WTC11 (cell line): ENCODE data around the gene ZNF787. TPM values are rescaled to one million over a fixed set of nuclear protein-coding genes. Genes with fewer than 3 reads are reported as not detected.

Experiments used
- ATAC-seq: fragments of 200-7000 bp; cut with Tn5 transposase; 2 replicates; pipeline ENCODE4 v1.10.0; 2021; ENCODE audit warnings: mild to moderate bottlenecking, moderate library complexity
- CTCF ChIA-PET: fragments of 300-600 bp; sonication (Branson Sonifier 250); formaldehyde crosslinking; loops from one replicate; lab custom pipeline; 2021; ENCODE audit warnings: antibody characterized with exemption; lab: Charles Lee
- POLR2A ChIA-PET: fragments of 350-600 bp; sonication (Branson Sonifier 250); formaldehyde crosslinking; loops from one replicate; lab custom pipeline; 2021; ENCODE audit warnings: antibody characterized with exemption; lab: Charles Lee
- DNase-seq: peaks from one replicate; pipeline ENCODE4 v3.0.0; 2021; ENCODE audit warnings: low spot score
- H3K27ac Mint-ChIP-seq: 2 replicates; pipeline ENCODE4 v1.8.0; 2021; ENCODE audit warnings: mixed read lengths
- H3K27me3 Mint-ChIP-seq: 2 replicates; pipeline ENCODE4 v1.8.0; 2021; ENCODE audit warnings: low read depth, mild to moderate bottlenecking, moderate library complexity, mixed read lengths
- H3K36me3 Mint-ChIP-seq: 2 replicates; pipeline ENCODE4 v1.8.0; 2021; ENCODE audit warnings: mixed read lengths
- H3K4me1 Mint-ChIP-seq: 2 replicates; pipeline ENCODE4 v1.8.0; 2022; ENCODE audit warnings: mixed read lengths
- H3K4me3 Mint-ChIP-seq: 2 replicates; pipeline ENCODE4 v1.8.0; 2021; ENCODE audit warnings: mild to moderate bottlenecking, moderate library complexity, mixed read lengths
- H3K9me3 Mint-ChIP-seq: 2 replicates; pipeline ENCODE4 v1.8.0; 2021; ENCODE audit warnings: mixed read lengths
- CREM ChIP-seq: sonication (generic); formaldehyde crosslinking; IDR thresholded peaks from 2 replicates; pipeline ENCODE4 v1.8.1; 2022; ENCODE audit warnings: mild to moderate bottlenecking, missing genetic modification reagents, moderate library complexity
- ESRRA ChIP-seq: sonication (generic); formaldehyde crosslinking; IDR thresholded peaks from 2 replicates; pipeline ENCODE4 v1.8.1; 2022; ENCODE audit warnings: mild to moderate bottlenecking, missing genetic modification reagents, borderline replicate concordance
- GABPB1 ChIP-seq: sonication (generic); formaldehyde crosslinking; IDR thresholded peaks from 2 replicates; pipeline ENCODE4 v1.8.1; 2023; ENCODE audit warnings: mild to moderate bottlenecking, missing genetic modification reagents
- JUN ChIP-seq: sonication (generic); formaldehyde crosslinking; IDR thresholded peaks from 2 replicates; pipeline ENCODE4 v1.8.0; 2023; ENCODE audit warnings: mild to moderate bottlenecking, missing genetic modification reagents
- NFATC4 ChIP-seq: fragments of 250-450 bp; sonication (Bioruptor Pico); IDR thresholded peaks from 2 replicates; pipeline ENCODE4 v1.9.0; 2021; ENCODE audit warnings: mild to moderate bottlenecking
- NFYB ChIP-seq: sonication (generic); formaldehyde crosslinking; conservative IDR thresholded peaks from 2 replicates; pipeline ENCODE4 v1.8.0; 2022; ENCODE audit warnings: low read depth, missing genetic modification reagents
- NR3C1 ChIP-seq: sonication (generic); formaldehyde crosslinking; conservative IDR thresholded peaks from 2 replicates; pipeline ENCODE4 v1.8.1; 2023; ENCODE audit warnings: low read depth, mild to moderate bottlenecking, missing genetic modification reagents
- SP1 ChIP-seq: sonication (generic); formaldehyde crosslinking; conservative IDR thresholded peaks from 2 replicates; pipeline ENCODE4 v1.8.1; 2022; ENCODE audit warnings: missing genetic modification reagents
- TCF7 ChIP-seq: sonication (generic); formaldehyde crosslinking; IDR thresholded peaks from 2 replicates; pipeline ENCODE4 v1.8.0; 2022; ENCODE audit warnings: mild to moderate bottlenecking, low read depth, missing genetic modification reagents, moderate library complexity
- TEAD1 ChIP-seq: sonication (generic); formaldehyde crosslinking; IDR thresholded peaks from 2 replicates; pipeline ENCODE4 v1.8.0; 2022; ENCODE audit warnings: mild to moderate bottlenecking, missing genetic modification reagents
- ZBTB21 ChIP-seq: sonication (generic); formaldehyde crosslinking; IDR thresholded peaks from 2 replicates; pipeline ENCODE4 v1.8.1; 2023; ENCODE audit warnings: mild to moderate bottlenecking, missing genetic modification reagents, borderline replicate concordance
- ZNF317 ChIP-seq: sonication (generic); formaldehyde crosslinking; IDR thresholded peaks from 2 replicates; pipeline ENCODE4 v1.8.1; 2023; ENCODE audit warnings: low read depth, mild to moderate bottlenecking, moderate library complexity, missing genetic modification reagents, borderline replicate concordance
- ZNF416 ChIP-seq: fragments of 250-450 bp; sonication (Bioruptor Pico); IDR thresholded peaks from 2 replicates; pipeline ENCODE4 v1.9.0; 2021; ENCODE audit warnings: mild to moderate bottlenecking, inconsistent platforms
- ZNF423 ChIP-seq: fragments of 250-450 bp; sonication (Bioruptor Pico); IDR thresholded peaks from 2 replicates; pipeline ENCODE4 v2.1.2; 2022; ENCODE audit warnings: mild to moderate bottlenecking, moderate library complexity
- total RNA-seq: library from RNA; stranded (reverse); gene quantifications from 3 replicates; pipeline ENCODE4 v1.2.3, GENCODE V29; 2021
- TF ChIP-seq, protein P1 (sequence below): fragments of 200-600 bp; IDR thresholded peaks from 2 replicates; pipeline ENCODE4 v1.8.0; 2022; ENCODE audit warnings: antibody characterized with exemption
- TF ChIP-seq, protein P2 (sequence below): sonication (generic); formaldehyde crosslinking; IDR thresholded peaks from 2 replicates; pipeline ENCODE4 v1.8.1; 2023; ENCODE audit warnings: mild to moderate bottlenecking, missing genetic modification reagents, moderate library complexity
- TF ChIP-seq, protein P3 (sequence below): fragments of 250-450 bp; sonication (Bioruptor Pico); IDR thresholded peaks from 2 replicates; pipeline ENCODE4 v1.9.0; 2021; ENCODE audit warnings: moderate library complexity, mild to moderate bottlenecking, inconsistent platforms, borderline replicate concordance
- TF ChIP-seq, protein P4 (sequence below): sonication (generic); formaldehyde crosslinking; IDR thresholded peaks from 2 replicates; pipeline ENCODE4 v1.8.0; 2022; ENCODE audit warnings: mild to moderate bottlenecking, missing genetic modification reagents
- TF ChIP-seq, protein P5 (sequence below): sonication (generic); formaldehyde crosslinking; IDR thresholded peaks from 2 replicates; pipeline ENCODE4 v1.8.1; 2022; ENCODE audit warnings: mild to moderate bottlenecking, moderate library complexity, missing genetic modification reagents
- TF ChIP-seq, protein P6 (sequence below): sonication (generic); formaldehyde crosslinking; IDR thresholded peaks from 2 replicates; pipeline ENCODE4 v1.8.1; 2022; ENCODE audit warnings: mild to moderate bottlenecking, missing genetic modification reagents, moderate library complexity, borderline replicate concordance
- TF ChIP-seq, protein P7 (sequence below): sonication (generic); formaldehyde crosslinking; conservative IDR thresholded peaks from 2 replicates; pipeline ENCODE4 v1.8.1; 2022; ENCODE audit warnings: mild to moderate bottlenecking, missing genetic modification reagents
- TF ChIP-seq, protein P8 (sequence below): sonication (generic); formaldehyde crosslinking; IDR thresholded peaks from 2 replicates; pipeline ENCODE4 v1.8.1; 2023; ENCODE audit warnings: mild to moderate bottlenecking, missing genetic modification reagents, borderline replicate concordance

ZNF787 gene
- total RNA-seq, 1 experiment from 2014 or later: 62.9 TPM

DNA sequence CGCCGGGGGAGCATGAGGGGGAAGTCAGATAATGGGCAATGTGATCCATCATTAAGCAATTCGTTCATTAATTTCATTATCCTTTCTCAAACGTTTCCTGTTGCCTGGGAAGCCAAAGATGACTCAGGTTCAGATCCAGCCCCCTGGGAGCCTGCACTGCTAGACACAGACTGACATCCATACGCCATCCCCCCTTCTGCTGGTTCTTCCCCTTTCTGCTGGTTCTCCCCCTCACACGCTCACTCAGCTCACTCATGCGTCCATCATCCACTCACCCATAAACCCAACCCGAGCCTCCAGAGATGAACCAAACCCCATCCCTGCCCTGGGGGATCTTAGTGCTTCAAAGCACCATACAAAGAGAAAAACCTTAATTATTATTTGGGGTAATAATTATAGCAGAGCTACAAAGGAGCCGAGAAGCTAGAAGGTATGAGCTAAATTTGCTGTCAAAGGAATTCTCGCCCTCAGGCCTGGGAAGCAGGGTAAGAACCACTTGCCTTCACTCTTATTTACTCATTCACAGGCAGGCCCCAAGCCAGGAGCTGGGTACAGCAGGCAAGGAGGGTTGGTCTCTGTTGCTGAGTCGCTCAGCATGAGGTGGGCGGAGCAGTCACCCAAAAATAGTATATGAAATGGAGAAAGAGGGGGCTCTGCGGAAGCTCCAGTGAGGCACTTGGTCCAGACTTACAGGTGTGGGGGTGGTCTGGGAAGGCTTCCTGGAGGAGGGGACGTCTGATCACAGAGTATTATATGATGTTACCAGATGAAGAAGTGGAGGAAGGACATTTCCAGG is 13.0 kb upstream of the ZNF787 start:
- CTCF ChIA-PET: interaction anchor here (0.9 to 1.7 kb wide), 4 partner anchors 13 to 57 kb away, joined by 3 to 9 read pairs (median 3); partner anchors contain the start of gene ZNF787
- no peak for ATAC-seq
- no peak for TF ChIP-seq GABPB1 (CRISPR knock-in tag)
- TF ChIP-seq ZNF317 (CRISPR knock-in tag): no peak
- TF ChIP-seq, protein P1, sequence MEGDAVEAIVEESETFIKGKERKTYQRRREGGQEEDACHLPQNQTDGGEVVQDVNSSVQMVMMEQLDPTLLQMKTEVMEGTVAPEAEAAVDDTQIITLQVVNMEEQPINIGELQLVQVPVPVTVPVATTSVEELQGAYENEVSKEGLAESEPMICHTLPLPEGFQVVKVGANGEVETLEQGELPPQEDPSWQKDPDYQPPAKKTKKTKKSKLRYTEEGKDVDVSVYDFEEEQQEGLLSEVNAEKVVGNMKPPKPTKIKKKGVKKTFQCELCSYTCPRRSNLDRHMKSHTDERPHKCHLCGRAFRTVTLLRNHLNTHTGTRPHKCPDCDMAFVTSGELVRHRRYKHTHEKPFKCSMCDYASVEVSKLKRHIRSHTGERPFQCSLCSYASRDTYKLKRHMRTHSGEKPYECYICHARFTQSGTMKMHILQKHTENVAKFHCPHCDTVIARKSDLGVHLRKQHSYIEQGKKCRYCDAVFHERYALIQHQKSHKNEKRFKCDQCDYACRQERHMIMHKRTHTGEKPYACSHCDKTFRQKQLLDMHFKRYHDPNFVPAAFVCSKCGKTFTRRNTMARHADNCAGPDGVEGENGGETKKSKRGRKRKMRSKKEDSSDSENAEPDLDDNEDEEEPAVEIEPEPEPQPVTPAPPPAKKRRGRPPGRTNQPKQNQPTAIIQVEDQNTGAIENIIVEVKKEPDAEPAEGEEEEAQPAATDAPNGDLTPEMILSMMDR: no peak
- TF ChIP-seq JUN (CRISPR knock-in tag): no peak
- no peak for TF ChIP-seq SP1
- TF ChIP-seq ESRRA (CRISPR knock-in tag): no peak
- no peak for TF ChIP-seq TCF7
- TF ChIP-seq, protein P2, sequence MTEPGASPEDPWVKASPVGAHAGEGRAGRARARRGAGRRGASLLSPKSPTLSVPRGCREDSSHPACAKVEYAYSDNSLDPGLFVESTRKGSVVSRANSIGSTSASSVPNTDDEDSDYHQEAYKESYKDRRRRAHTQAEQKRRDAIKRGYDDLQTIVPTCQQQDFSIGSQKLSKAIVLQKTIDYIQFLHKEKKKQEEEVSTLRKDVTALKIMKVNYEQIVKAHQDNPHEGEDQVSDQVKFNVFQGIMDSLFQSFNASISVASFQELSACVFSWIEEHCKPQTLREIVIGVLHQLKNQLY: no peak
- TF ChIP-seq TEAD1 (CRISPR knock-in tag): no peak
- TF ChIP-seq, protein P3, sequence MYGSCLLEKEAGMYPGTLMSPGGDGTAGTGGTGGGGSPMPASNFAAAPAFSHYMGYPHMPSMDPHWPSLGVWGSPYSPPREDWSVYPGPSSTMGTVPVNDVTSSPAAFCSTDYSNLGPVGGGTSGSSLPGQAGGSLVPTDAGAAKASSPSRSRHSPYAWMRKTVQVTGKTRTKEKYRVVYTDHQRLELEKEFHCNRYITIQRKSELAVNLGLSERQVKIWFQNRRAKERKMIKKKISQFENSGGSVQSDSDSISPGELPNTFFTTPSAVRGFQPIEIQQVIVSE (CRISPR knock-in tag): no peak
- no peak for TF ChIP-seq ZBTB21
- TF ChIP-seq, protein P4, sequence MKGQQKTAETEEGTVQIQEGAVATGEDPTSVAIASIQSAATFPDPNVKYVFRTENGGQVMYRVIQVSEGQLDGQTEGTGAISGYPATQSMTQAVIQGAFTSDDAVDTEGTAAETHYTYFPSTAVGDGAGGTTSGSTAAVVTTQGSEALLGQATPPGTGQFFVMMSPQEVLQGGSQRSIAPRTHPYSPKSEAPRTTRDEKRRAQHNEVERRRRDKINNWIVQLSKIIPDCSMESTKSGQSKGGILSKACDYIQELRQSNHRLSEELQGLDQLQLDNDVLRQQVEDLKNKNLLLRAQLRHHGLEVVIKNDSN (CRISPR knock-in tag): no peak
- H3K27ac Mint-ChIP-seq: no peak overlapping the region
- peaks cover 32% of the 10 kb centered on the region for H3K4me1 Mint-ChIP-seq
- no peaks in the 10 kb centered on the region for H3K27me3 Mint-ChIP-seq
- no peak overlapping the region for H3K4me3 Mint-ChIP-seq
- POLR2A ChIA-PET: no interaction called here
- DNase-seq: no peak
- H3K9me3 Mint-ChIP-seq: no peaks in the 10 kb centered on the region
- H3K36me3 Mint-ChIP-seq: no peaks in the 10 kb centered on the region

DNA sequence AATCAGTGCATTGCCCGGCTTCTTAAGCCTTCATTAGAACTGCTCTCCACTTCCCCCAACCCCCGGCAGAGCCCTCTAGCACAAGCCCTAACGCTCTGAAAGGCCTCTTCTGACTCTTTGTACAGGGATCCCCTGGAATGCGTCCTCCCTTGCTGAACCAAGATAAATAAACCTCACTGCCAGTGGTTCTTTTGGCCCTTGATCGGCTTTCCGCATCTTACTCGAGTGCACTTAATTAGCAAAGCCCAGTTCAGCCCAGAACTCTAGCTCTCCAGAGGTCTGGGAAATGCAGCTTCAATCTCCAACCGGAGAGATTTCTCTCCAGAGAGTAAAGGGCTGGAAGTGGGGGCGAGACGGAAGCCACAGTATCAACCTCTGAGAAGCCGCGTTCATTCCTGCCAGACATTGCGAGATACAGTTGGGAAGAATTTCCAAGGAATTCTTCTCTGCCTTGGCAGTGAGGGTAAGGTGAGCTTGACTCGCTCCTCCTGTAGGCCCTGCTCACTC is 11.3 kb upstream of the ZNF787 start:
- ChIA-PET POLR2A (interaction anchor here (0.7 kb wide), 1 partner anchor 438 kb away, joined by 4 read pairs; no protein-coding TSS in a partner anchor), CTCF (interaction anchor here (0.6 to 1.4 kb wide), 5 partner anchors 23 to 177 kb away, joined by 3 to 5 read pairs (median 5); no protein-coding TSS in a partner anchor)
- TF ChIP-seq ZBTB21 (no peak), ZNF317 (CRISPR knock-in tag) (no peak), ZNF423 (CRISPR knock-in tag) (no peak), TEAD1 (CRISPR knock-in tag) (no peak), NR3C1 (CRISPR knock-in tag) (no peak), ESRRA (CRISPR knock-in tag) (no peak), NFYB (CRISPR knock-in tag) (no peak), NFATC4 (no peak), ZNF416 (CRISPR knock-in tag) (no peak), CREM (no peak)
- TF ChIP-seq, protein P5, sequence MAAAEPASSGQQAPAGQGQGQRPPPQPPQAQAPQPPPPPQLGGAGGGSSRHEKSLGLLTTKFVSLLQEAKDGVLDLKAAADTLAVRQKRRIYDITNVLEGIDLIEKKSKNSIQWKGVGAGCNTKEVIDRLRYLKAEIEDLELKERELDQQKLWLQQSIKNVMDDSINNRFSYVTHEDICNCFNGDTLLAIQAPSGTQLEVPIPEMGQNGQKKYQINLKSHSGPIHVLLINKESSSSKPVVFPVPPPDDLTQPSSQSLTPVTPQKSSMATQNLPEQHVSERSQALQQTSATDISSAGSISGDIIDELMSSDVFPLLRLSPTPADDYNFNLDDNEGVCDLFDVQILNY (CRISPR knock-in tag): no peak
- TF ChIP-seq, protein P6, sequence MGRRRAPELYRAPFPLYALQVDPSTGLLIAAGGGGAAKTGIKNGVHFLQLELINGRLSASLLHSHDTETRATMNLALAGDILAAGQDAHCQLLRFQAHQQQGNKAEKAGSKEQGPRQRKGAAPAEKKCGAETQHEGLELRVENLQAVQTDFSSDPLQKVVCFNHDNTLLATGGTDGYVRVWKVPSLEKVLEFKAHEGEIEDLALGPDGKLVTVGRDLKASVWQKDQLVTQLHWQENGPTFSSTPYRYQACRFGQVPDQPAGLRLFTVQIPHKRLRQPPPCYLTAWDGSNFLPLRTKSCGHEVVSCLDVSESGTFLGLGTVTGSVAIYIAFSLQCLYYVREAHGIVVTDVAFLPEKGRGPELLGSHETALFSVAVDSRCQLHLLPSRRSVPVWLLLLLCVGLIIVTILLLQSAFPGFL (CRISPR knock-in tag): no peak
- TF ChIP-seq, protein P2: no peak
- TF ChIP-seq, protein P7, sequence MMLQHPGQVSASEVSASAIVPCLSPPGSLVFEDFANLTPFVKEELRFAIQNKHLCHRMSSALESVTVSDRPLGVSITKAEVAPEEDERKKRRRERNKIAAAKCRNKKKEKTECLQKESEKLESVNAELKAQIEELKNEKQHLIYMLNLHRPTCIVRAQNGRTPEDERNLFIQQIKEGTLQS: no peak
- TF ChIP-seq, protein P8, sequence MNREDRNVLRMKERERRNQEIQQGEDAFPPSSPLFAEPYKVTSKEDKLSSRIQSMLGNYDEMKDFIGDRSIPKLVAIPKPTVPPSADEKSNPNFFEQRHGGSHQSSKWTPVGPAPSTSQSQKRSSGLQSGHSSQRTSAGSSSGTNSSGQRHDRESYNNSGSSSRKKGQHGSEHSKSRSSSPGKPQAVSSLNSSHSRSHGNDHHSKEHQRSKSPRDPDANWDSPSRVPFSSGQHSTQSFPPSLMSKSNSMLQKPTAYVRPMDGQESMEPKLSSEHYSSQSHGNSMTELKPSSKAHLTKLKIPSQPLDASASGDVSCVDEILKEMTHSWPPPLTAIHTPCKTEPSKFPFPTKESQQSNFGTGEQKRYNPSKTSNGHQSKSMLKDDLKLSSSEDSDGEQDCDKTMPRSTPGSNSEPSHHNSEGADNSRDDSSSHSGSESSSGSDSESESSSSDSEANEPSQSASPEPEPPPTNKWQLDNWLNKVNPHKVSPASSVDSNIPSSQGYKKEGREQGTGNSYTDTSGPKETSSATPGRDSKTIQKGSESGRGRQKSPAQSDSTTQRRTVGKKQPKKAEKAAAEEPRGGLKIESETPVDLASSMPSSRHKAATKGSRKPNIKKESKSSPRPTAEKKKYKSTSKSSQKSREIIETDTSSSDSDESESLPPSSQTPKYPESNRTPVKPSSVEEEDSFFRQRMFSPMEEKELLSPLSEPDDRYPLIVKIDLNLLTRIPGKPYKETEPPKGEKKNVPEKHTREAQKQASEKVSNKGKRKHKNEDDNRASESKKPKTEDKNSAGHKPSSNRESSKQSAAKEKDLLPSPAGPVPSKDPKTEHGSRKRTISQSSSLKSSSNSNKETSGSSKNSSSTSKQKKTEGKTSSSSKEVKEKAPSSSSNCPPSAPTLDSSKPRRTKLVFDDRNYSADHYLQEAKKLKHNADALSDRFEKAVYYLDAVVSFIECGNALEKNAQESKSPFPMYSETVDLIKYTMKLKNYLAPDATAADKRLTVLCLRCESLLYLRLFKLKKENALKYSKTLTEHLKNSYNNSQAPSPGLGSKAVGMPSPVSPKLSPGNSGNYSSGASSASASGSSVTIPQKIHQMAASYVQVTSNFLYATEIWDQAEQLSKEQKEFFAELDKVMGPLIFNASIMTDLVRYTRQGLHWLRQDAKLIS (CRISPR knock-in tag): no peak
- Mint-ChIP-seq H3K4me1 (peaks cover 28% of the 10 kb centered on the region), H3K27me3 (no peaks in the 10 kb centered on the region), H3K36me3 (no peaks in the 10 kb centered on the region), H3K9me3 (no peaks in the 10 kb centered on the region), H3K27ac (no peak overlapping the region; the same call in 1 of the 2 replicates), H3K4me3 (no peak overlapping the region)
- DNase-seq: no peak
- no peak for ATAC-seq
